Hepatocyte (in vitro differentiated cells): ENCODE measurements around the gene LDHAL6B. TPM values are rescaled to one million over a fixed set of nuclear protein-coding genes. Genes with fewer than 3 reads are reported as not detected.

Experiments
- DNase-seq: peaks from one replicate; pipeline ENCODE4 v3.0.0-alpha.2; 2016; ENCODE audit warnings: low spot score
- H2AFZ ChIP-seq: fragments of 200-600 bp; sonication (generic); 2 replicates; pipeline ENCODE4 v1.6.0; 2016; ENCODE audit warnings: antibody characterized with exemption, mild to moderate bottlenecking
- H3K27ac ChIP-seq: fragments of 200-600 bp; sonication (generic); 2 replicates; pipeline ENCODE4 v1.5.1; 2016; ENCODE audit warnings: mild to moderate bottlenecking
- H3K27me3 ChIP-seq: fragments of 200-600 bp; sonication (generic); 2 replicates; pipeline ENCODE4 v1.6.1; 2016
- H3K36me3 ChIP-seq: fragments of 200-600 bp; sonication (generic); replicated peaks from 2 replicates; pipeline ENCODE4 v1.5.1; 2016; ENCODE audit warnings: low read depth; ENCODE audit not compliant: insufficient read depth
- H3K4me1 ChIP-seq: fragments of 200-600 bp; sonication (generic); 2 replicates; pipeline ENCODE4 v1.5.1; 2016; ENCODE audit warnings: mild to moderate bottlenecking, moderate library complexity; ENCODE audit not compliant: insufficient read depth
- H3K4me2 ChIP-seq: fragments of 200-600 bp; sonication (generic); 2 replicates; pipeline ENCODE4 v1.6.0; 2016
- H3K4me3 ChIP-seq: fragments of 200-600 bp; sonication (generic); 2 replicates; pipeline ENCODE4 v1.5.1; 2016; ENCODE audit warnings: mild to moderate bottlenecking
- H3K79me2 ChIP-seq: fragments of 200-600 bp; sonication (generic); 2 replicates; pipeline ENCODE4 v1.6.0; 2017; ENCODE audit warnings: mild to moderate bottlenecking
- H3K9me2 ChIP-seq: fragments of 200-600 bp; sonication (generic); replicated peaks from 2 replicates; pipeline ENCODE4 v1.6.0; 2017; ENCODE audit warnings: mild to moderate bottlenecking; ENCODE audit not compliant: insufficient read depth
- H3K9me3 ChIP-seq: fragments of 200-600 bp; sonication (generic); 2 replicates; pipeline ENCODE4 v1.5.1; 2016; ENCODE audit warnings: low read depth, mild to moderate bottlenecking
- H4K20me1 ChIP-seq: fragments of 200-600 bp; sonication (generic); 2 replicates; pipeline ENCODE4 v1.6.0; 2016; ENCODE audit warnings: mild to moderate bottlenecking; ENCODE audit not compliant: insufficient read depth, poor library complexity, severe bottlenecking
- CTCF ChIP-seq: fragments of 200-600 bp; sonication (generic); IDR thresholded peaks from 2 replicates; pipeline ENCODE4 v1.5.1; 2016; ENCODE audit warnings: antibody characterized with exemption, mild to moderate bottlenecking; ENCODE audit not compliant: poor library complexity
- EZH2 ChIP-seq: fragments of 200-600 bp; sonication (generic); IDR thresholded peaks from 2 replicates; pipeline ENCODE4 v1.6.1; 2016; ENCODE audit warnings: antibody characterized with exemption, mild to moderate bottlenecking, borderline replicate concordance
- EZH2phosphoT487 ChIP-seq: fragments of 200-600 bp; sonication (generic); IDR thresholded peaks from one replicate; pipeline ENCODE4 v1.6.1; 2018; ENCODE audit warnings: antibody characterized with exemption, mild to moderate bottlenecking, low read depth, moderate library complexity; ENCODE audit not compliant: unreplicated experiment, severe bottlenecking
- WGBS: methylation state at CpG from one replicate; pipeline ENCODE4 v1.1.6; 2016; ENCODE audit warnings: low lambda C conversion rate; ENCODE audit errors: missing lambda C conversion rate; 5-methylcytosine and 5-hydroxymethylcytosine counted together
- polyA plus RNA-seq: library from polyadenylated mRNA; unstranded; fragments of >200 nt; fragmentation: Nextera tagmentation; extraction: Ambion mirVana; gene quantifications from 2 replicates; pipeline ENCODE4 v1.2.1, GENCODE V29; 2016
- total RNA-seq: library from RNA; depleted of rRNA; stranded (reverse); fragments of >200 nt; gene quantifications from 2 replicates; pipeline ENCODE4 v1.2.3, GENCODE V29; 2014

Gene LDHAL6B
- total and polyA plus RNA-seq, 2 experiments from 2014 or later, result 0.17 TPM; not detected in 1

GRCh38 chr15:59171067-59171397, 35.6 kb upstream of the LDHAL6B start:
- H3K4me3 ChIP-seq, result no peak overlapping the region
- H2AFZ ChIP-seq, result no peak overlapping the region
- peaks cover 23% of the 10 kb centered on the region for H3K4me1 ChIP-seq
- no peaks in the 10 kb centered on the region for H3K27me3 ChIP-seq
- no peak for DNase-seq
- no peaks in the 10 kb centered on the region for H3K36me3 ChIP-seq
- no peaks in the 10 kb centered on the region for H3K9me2 ChIP-seq
- H3K9me3 ChIP-seq, result no peaks in the 10 kb centered on the region
- peak overlapping the region; percentile 61 for H3K27ac ChIP-seq
- H3K4me2 ChIP-seq, result no peak overlapping the region
- H4K20me1 ChIP-seq, result no peaks in the 10 kb centered on the region
- WGBS, result 98% methylated on average over 8 of the region's 8 CpGs
- TF ChIP-seq EZH2, result no peak
- TF ChIP-seq CTCF, result no peak
- TF ChIP-seq EZH2phosphoT487, result no peak
- no peaks in the 10 kb centered on the region for H3K79me2 ChIP-seq

GRCh38 chr15:59172289-59172901, 34.2 kb upstream of the LDHAL6B start:
- TF ChIP-seq EZH2phosphoT487, result no peak
- no peak for TF ChIP-seq CTCF
- TF ChIP-seq EZH2, result no peak
- no peaks in the 10 kb centered on the region for H3K27me3 ChIP-seq
- no peaks in the 10 kb centered on the region for H3K9me2 ChIP-seq
- no peaks in the 10 kb centered on the region for H3K9me3 ChIP-seq
- no peak for DNase-seq
- H3K27ac ChIP-seq, result no peak overlapping the region
- no peak overlapping the region for H3K4me3 ChIP-seq
- WGBS, result 98% methylated on average over 7 of the region's 7 CpGs
- no peak overlapping the region for H2AFZ ChIP-seq
- H4K20me1 ChIP-seq, result no peaks in the 10 kb centered on the region
- no peak overlapping the region for H3K4me2 ChIP-seq
- no peaks in the 10 kb centered on the region for H3K36me3 ChIP-seq
- H3K4me1 ChIP-seq, result peaks cover 15% of the 10 kb centered on the region
- H3K79me2 ChIP-seq, result no peaks in the 10 kb centered on the region

- Histone ChIP-seq H3K4me1 (peaks cover 15% of the 10 kb centered on the region), H3K36me3 (no peaks in the 10 kb centered on the region), H3K9me2 (no peaks in the 10 kb centered on the region), H3K4me3 (no peak overlapping the region), H3K79me2 (no peaks in the 10 kb centered on the region), H3K27me3 (no peaks in the 10 kb centered on the region), H3K9me3 (no peaks in the 10 kb centered on the region), H2AFZ (no peak overlapping the region), H4K20me1 (no peaks in the 10 kb centered on the region), H3K4me2 (no peak overlapping the region), H3K27ac (no peak overlapping the region)
- 98% methylated on average over 5 of the region's 5 CpGs for WGBS
- DNase-seq, result no peak
- TF ChIP-seq EZH2phosphoT487 (no peak), EZH2 (no peak), CTCF (no peak)
These were observed 33.4 kb upstream of the LDHAL6B start for GRCh38 chr15:59173194-59173593.
